K562 (cell line): ENCODE data around the gene SV2C. TPM values are rescaled to one million over a fixed set of nuclear protein-coding genes. Genes with fewer than 3 reads are reported as not detected.

Experiments
- ETV5 ChIP-seq: sonication (generic); formaldehyde crosslinking; IDR thresholded peaks from 2 replicates; pipeline ENCODE4 v1.4.0; 2020; ENCODE audit warnings: low read depth, mild to moderate bottlenecking, missing genetic modification reagents
- FIP1L1 ChIP-seq: fragments of 200-400 bp; formaldehyde crosslinking; IDR thresholded peaks from 2 replicates; pipeline ENCODE4 v1.6.1; 2018; ENCODE audit warnings: mild to moderate bottlenecking, low read depth, low read length; ENCODE audit not compliant: poor library complexity, severe bottlenecking
- FOXP4 ChIP-seq: sonication (generic); formaldehyde crosslinking; IDR thresholded peaks from 2 replicates; pipeline ENCODE4 v1.8.0; 2022; ENCODE audit warnings: mild to moderate bottlenecking, missing genetic modification reagents, borderline replicate concordance
- NCOA1 ChIP-seq: fragments of 450-650 bp; IDR thresholded peaks from 2 replicates; pipeline ENCODE4 v1.6.1; 2016; ENCODE audit warnings: low read depth
- SPI1 ChIP-seq: IDR thresholded peaks from 2 replicates; pipeline ENCODE4 v1.6.1; 2011; ENCODE audit warnings: low read depth, low read length, control low read depth, borderline replicate concordance
- ZBTB8A ChIP-seq: fragments of 450-650 bp; IDR thresholded peaks from 2 replicates; pipeline ENCODE4 v1.6.1; 2018; ENCODE audit warnings: mild to moderate bottlenecking, moderate library complexity; ENCODE audit not compliant: partially characterized antibody
- ZFX ChIP-seq: sonication (generic); formaldehyde crosslinking; IDR thresholded peaks from 2 replicates; pipeline ENCODE4 v1.8.0; 2022; ENCODE audit warnings: mild to moderate bottlenecking, missing genetic modification reagents, moderate library complexity
- polyA plus RNA-seq, 8 experiments: library from polyadenylated mRNA; depleted of rRNA in 4 of 8; stranded (reverse) in 5 of 8; unstranded in 3 of 8; fragments of >200 nt; fragmentation: Nextera tagmentation in 2 of 8; fragmentation: Illumina TruSeq in 1 of 8; extraction: Ambion mirVana in 2 of 8; extraction: Trizol in 1 of 8; gene quantifications; 2 replicates each; pipeline versions ENCODE4 v1.2.1 to v1.2.3, GENCODE V29; 2011 to 2014; ENCODE audit warnings: inconsistent platforms in 1 of 8, missing spikeins in 1 of 8
- total RNA-seq, 7 experiments: library from RNA; depleted of rRNA in 6 of 7; stranded (reverse); fragments of >200 nt in 6 of 7; fragmentation: Illumina TruSeq in 2 of 7; extraction: Trizol in 2 of 7; gene quantifications; 2 replicates each; pipeline versions ENCODE4 v1.2.1 to v1.2.3, GENCODE V29; 2011 to 2021; ENCODE audit warnings: low replicate concordance in 1 of 7
- TF ChIP-seq, protein P1 (sequence below): fragments of 450-650 bp; IDR thresholded peaks from 2 replicates; pipeline ENCODE4 v1.6.1; 2016; ENCODE audit warnings: mild to moderate bottlenecking, moderate library complexity

The SV2C gene
- total and polyA plus RNA-seq, 9 of the 15 experiments (the other 6 are each of a cell fraction or from before 2014, with no cell fraction given), result 0.05 TPM; not detected in 8

DNA sequence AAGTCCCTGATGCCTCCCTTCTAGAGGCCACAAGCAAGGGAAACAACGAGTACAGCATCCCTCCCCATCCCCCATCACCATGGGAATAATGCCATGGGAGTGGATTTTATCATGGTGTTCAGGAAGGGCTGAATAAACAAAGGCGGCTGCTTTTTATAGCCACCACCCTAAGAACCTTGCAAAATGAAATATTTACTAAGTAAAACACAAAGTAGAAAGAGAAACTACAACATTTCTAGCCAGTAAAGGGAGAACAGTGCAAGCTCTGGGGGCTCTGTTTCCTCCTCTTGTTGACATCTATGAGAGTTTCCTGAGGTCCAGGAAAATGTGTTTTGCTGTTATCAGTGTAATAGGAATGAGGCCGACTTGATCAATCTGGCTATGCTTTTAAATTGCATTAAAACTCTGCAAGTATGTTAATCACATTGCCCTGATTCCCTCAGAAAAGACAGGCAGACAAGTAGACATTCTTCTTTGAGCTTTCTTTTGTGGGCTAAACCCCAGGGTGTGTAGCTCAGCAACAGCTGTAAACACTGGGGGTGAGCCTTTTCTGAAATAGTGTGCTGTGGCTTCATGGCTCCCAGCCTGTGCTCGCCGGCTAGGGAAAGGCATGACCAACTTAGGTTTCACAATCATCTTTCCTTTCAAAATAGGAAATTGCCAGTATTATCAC, 31.1 kb downstream of the SV2C start (continued):
- TF ChIP-seq, protein P1, sequence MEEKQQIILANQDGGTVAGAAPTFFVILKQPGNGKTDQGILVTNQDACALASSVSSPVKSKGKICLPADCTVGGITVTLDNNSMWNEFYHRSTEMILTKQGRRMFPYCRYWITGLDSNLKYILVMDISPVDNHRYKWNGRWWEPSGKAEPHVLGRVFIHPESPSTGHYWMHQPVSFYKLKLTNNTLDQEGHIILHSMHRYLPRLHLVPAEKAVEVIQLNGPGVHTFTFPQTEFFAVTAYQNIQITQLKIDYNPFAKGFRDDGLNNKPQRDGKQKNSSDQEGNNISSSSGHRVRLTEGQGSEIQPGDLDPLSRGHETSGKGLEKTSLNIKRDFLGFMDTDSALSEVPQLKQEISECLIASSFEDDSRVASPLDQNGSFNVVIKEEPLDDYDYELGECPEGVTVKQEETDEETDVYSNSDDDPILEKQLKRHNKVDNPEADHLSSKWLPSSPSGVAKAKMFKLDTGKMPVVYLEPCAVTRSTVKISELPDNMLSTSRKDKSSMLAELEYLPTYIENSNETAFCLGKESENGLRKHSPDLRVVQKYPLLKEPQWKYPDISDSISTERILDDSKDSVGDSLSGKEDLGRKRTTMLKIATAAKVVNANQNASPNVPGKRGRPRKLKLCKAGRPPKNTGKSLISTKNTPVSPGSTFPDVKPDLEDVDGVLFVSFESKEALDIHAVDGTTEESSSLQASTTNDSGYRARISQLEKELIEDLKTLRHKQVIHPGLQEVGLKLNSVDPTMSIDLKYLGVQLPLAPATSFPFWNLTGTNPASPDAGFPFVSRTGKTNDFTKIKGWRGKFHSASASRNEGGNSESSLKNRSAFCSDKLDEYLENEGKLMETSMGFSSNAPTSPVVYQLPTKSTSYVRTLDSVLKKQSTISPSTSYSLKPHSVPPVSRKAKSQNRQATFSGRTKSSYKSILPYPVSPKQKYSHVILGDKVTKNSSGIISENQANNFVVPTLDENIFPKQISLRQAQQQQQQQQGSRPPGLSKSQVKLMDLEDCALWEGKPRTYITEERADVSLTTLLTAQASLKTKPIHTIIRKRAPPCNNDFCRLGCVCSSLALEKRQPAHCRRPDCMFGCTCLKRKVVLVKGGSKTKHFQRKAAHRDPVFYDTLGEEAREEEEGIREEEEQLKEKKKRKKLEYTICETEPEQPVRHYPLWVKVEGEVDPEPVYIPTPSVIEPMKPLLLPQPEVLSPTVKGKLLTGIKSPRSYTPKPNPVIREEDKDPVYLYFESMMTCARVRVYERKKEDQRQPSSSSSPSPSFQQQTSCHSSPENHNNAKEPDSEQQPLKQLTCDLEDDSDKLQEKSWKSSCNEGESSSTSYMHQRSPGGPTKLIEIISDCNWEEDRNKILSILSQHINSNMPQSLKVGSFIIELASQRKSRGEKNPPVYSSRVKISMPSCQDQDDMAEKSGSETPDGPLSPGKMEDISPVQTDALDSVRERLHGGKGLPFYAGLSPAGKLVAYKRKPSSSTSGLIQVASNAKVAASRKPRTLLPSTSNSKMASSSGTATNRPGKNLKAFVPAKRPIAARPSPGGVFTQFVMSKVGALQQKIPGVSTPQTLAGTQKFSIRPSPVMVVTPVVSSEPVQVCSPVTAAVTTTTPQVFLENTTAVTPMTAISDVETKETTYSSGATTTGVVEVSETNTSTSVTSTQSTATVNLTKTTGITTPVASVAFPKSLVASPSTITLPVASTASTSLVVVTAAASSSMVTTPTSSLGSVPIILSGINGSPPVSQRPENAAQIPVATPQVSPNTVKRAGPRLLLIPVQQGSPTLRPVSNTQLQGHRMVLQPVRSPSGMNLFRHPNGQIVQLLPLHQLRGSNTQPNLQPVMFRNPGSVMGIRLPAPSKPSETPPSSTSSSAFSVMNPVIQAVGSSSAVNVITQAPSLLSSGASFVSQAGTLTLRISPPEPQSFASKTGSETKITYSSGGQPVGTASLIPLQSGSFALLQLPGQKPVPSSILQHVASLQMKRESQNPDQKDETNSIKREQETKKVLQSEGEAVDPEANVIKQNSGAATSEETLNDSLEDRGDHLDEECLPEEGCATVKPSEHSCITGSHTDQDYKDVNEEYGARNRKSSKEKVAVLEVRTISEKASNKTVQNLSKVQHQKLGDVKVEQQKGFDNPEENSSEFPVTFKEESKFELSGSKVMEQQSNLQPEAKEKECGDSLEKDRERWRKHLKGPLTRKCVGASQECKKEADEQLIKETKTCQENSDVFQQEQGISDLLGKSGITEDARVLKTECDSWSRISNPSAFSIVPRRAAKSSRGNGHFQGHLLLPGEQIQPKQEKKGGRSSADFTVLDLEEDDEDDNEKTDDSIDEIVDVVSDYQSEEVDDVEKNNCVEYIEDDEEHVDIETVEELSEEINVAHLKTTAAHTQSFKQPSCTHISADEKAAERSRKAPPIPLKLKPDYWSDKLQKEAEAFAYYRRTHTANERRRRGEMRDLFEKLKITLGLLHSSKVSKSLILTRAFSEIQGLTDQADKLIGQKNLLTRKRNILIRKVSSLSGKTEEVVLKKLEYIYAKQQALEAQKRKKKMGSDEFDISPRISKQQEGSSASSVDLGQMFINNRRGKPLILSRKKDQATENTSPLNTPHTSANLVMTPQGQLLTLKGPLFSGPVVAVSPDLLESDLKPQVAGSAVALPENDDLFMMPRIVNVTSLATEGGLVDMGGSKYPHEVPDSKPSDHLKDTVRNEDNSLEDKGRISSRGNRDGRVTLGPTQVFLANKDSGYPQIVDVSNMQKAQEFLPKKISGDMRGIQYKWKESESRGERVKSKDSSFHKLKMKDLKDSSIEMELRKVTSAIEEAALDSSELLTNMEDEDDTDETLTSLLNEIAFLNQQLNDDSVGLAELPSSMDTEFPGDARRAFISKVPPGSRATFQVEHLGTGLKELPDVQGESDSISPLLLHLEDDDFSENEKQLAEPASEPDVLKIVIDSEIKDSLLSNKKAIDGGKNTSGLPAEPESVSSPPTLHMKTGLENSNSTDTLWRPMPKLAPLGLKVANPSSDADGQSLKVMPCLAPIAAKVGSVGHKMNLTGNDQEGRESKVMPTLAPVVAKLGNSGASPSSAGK, result no peak
- TF ChIP-seq FIP1L1 (no peak), ZFX (no peak), ETV5 (CRISPR knock-in tag) (no peak), NCOA1 (no peak), ZBTB8A (no peak), FOXP4 (no peak), SPI1 (no peak)
- TF ChIP-seq, all 486 proteins: peak for 0
